ENCODE measurements around the gene RASD2.

- TF ChIP-seq CTCF (IDR thresholded peaks at IDR 0.05; ENCODE audit: insufficient read depth, low read depth, low read length), result no peak
- TF ChIP-seq EZH2 (IDR thresholded peaks at IDR 0.05; ENCODE audit: insufficient read depth, low read length), result no peak
These were observed 57.2 kb downstream of the RASD2 start for GRCh38 chr22:35597692-35598395.

Data from astrocyte (in vitro differentiated cells and primary cell).